Activated CD4-positive, alpha-beta T cell treated with anti-CD3 and anti-CD28 coated beads, Interleukin-2, amount 10 ng/mL, durations not matched to agents 24 days and 14 days (primary cell): ENCODE data around the gene WDR41. TPM values are rescaled to one million over a fixed set of nuclear protein-coding genes. Genes with fewer than 3 reads are reported as not detected.
"Not testable (repeated sequence)": the region's sequence is repeated elsewhere in the genome, so short reads cannot be mapped to it uniquely, and the experiment has no call there.

Experiments used
- DNase-seq: peaks from one replicate; pipeline ENCODE4 v3.0.0; 2022
- H3K27ac Mint-ChIP-seq: one replicate; pipeline ENCODE4 v1.8.0; 2022; ENCODE audit warnings: mild to moderate bottlenecking, mixed read lengths
- H3K27me3 Mint-ChIP-seq: one replicate; pipeline ENCODE4 v1.8.0; 2022; ENCODE audit warnings: mixed read lengths
- H3K36me3 Mint-ChIP-seq: one replicate; pipeline ENCODE4 v1.8.0; 2022; ENCODE audit warnings: low read depth, mild to moderate bottlenecking, mixed read lengths
- H3K4me1 Mint-ChIP-seq: one replicate; pipeline ENCODE4 v1.8.0; 2021; ENCODE audit warnings: mixed read lengths
- H3K4me3 Mint-ChIP-seq: one replicate; pipeline ENCODE4 v1.8.0; 2022; ENCODE audit warnings: mild to moderate bottlenecking, moderate library complexity, mixed read lengths
- H3K9me3 Mint-ChIP-seq: one replicate; pipeline ENCODE4 v1.8.0; 2021; ENCODE audit warnings: mixed read lengths
- intact Hi-C: fragments of 100-400 bp; cut with micrococcal nuclease; formaldehyde crosslinking; loops from one replicate; pipeline ENCODE4 v1.15.1; 2023
- total RNA-seq: library from RNA; stranded (reverse); gene quantifications from 2 replicates; pipeline ENCODE4 v1.2.3, GENCODE V29; 2022

The WDR41 gene
- total RNA-seq, 1 donor from 2014 or later: 30.9 TPM

GRCh38 chr5:77475041-77475440 lies 17.1 kb downstream of the WDR41 start:
- H3K27me3 Mint-ChIP-seq, H3K4me1 Mint-ChIP-seq, H3K4me3 Mint-ChIP-seq, DNase-seq, H3K27ac Mint-ChIP-seq, intact Hi-C loops: not testable (repeated sequence)
- H3K36me3 Mint-ChIP-seq: peaks cover 26% of the 10 kb centered on the region
- peaks cover 14% of the 10 kb centered on the region for H3K9me3 Mint-ChIP-seq

- peaks cover 23% of the 10 kb centered on the region for H3K36me3 Mint-ChIP-seq
- H3K27ac Mint-ChIP-seq, intact Hi-C loops, H3K27me3 Mint-ChIP-seq, DNase-seq, H3K4me1 Mint-ChIP-seq, H3K9me3 Mint-ChIP-seq, H3K4me3 Mint-ChIP-seq: not testable (repeated sequence)
Measured at GRCh38 chr5:77468875-77469274, 23.2 kb downstream of the WDR41 start.

- DNase-seq: no peak
- no peaks in the 10 kb centered on the region for H3K27me3 Mint-ChIP-seq
- H3K4me1 Mint-ChIP-seq: peaks cover 2% of the 10 kb centered on the region
- intact Hi-C loops: no loop called here
- H3K36me3 Mint-ChIP-seq: peaks cover 6% of the 10 kb centered on the region
- peaks cover 4% of the 10 kb centered on the region for H3K9me3 Mint-ChIP-seq
- no peak overlapping the region for H3K4me3 Mint-ChIP-seq
- H3K27ac Mint-ChIP-seq: no peak overlapping the region
Measured at GRCh38 chr5:77463905-77464304, 28.2 kb downstream of the WDR41 start.

- H3K9me3 Mint-ChIP-seq: no peaks in the 10 kb centered on the region
- H3K4me1 Mint-ChIP-seq: peaks cover 2% of the 10 kb centered on the region
- no peak overlapping the region for H3K4me3 Mint-ChIP-seq
- no peaks in the 10 kb centered on the region for H3K36me3 Mint-ChIP-seq
- H3K27me3 Mint-ChIP-seq: no peaks in the 10 kb centered on the region
- DNase-seq: no peak
- no peak overlapping the region for H3K27ac Mint-ChIP-seq
- intact Hi-C loops: no loop called here
Measured at GRCh38 chr5:77461287-77461686, 30.8 kb downstream of the WDR41 start.

GRCh38 chr5:77454123-77454522 lies 38.0 kb downstream of the WDR41 start:
- no peaks in the 10 kb centered on the region for H3K27me3 Mint-ChIP-seq
- peaks cover 4% of the 10 kb centered on the region for H3K9me3 Mint-ChIP-seq
- intact Hi-C loops: no loop called here
- no peak overlapping the region for H3K4me3 Mint-ChIP-seq
- H3K27ac Mint-ChIP-seq: no peak overlapping the region
- no peak for DNase-seq
- peaks cover 11% of the 10 kb centered on the region for H3K36me3 Mint-ChIP-seq
- H3K4me1 Mint-ChIP-seq: no peaks in the 10 kb centered on the region

- Mint-ChIP-seq H3K27me3 (no peaks in the 10 kb centered on the region), H3K36me3 (peaks cover 21% of the 10 kb centered on the region), H3K27ac (no peak overlapping the region), H3K4me3 (no peak overlapping the region), H3K4me1 (no peaks in the 10 kb centered on the region), H3K9me3 (peaks cover 4% of the 10 kb centered on the region)
- no peak for DNase-seq
- intact Hi-C loops: no loop called here
Measured at GRCh38 chr5:77452351-77452750, 39.8 kb downstream of the WDR41 start.

GRCh38 chr5:77449981-77450380 lies 42.1 kb downstream of the WDR41 start:
- H3K36me3 Mint-ChIP-seq: peaks cover 38% of the 10 kb centered on the region
- H3K4me3 Mint-ChIP-seq: no peak overlapping the region
- H3K27ac Mint-ChIP-seq: no peak overlapping the region
- no peaks in the 10 kb centered on the region for H3K4me1 Mint-ChIP-seq
- H3K27me3 Mint-ChIP-seq: no peaks in the 10 kb centered on the region
- intact Hi-C loops: no loop called here
- peaks cover 4% of the 10 kb centered on the region for H3K9me3 Mint-ChIP-seq
- no peak for DNase-seq

GRCh38 chr5:77449277-77449676 lies 42.8 kb downstream of the WDR41 start:
- Mint-ChIP-seq H3K4me3 (no peak overlapping the region), H3K9me3 (peaks cover 4% of the 10 kb centered on the region), H3K4me1 (no peaks in the 10 kb centered on the region), H3K36me3 (peaks cover 40% of the 10 kb centered on the region), H3K27me3 (no peaks in the 10 kb centered on the region), H3K27ac (no peak overlapping the region)
- DNase-seq: no peak
- intact Hi-C loops: no loop called here

GRCh38 chr5:77448831-77449230 lies 43.3 kb downstream of the WDR41 start:
- H3K4me3 Mint-ChIP-seq: no peak overlapping the region
- peaks cover 41% of the 10 kb centered on the region for H3K36me3 Mint-ChIP-seq

GRCh38 chr5:77444356-77444755 lies 47.8 kb downstream of the WDR41 start:
- Mint-ChIP-seq H3K27ac (no peak overlapping the region), H3K4me1 (no peaks in the 10 kb centered on the region), H3K36me3 (peaks cover 35% of the 10 kb centered on the region), H3K9me3 (peaks cover 4% of the 10 kb centered on the region), H3K4me3 (no peak overlapping the region), H3K27me3 (no peaks in the 10 kb centered on the region)
- intact Hi-C loops: no loop called here
- DNase-seq: no peak

More at GRCh38 chr5:77448831-77449230, 43.3 kb downstream of the WDR41 start:
- intact Hi-C loops: no loop called here
- Mint-ChIP-seq H3K27ac (no peak overlapping the region), H3K4me1 (no peaks in the 10 kb centered on the region), H3K9me3 (peaks cover 4% of the 10 kb centered on the region), H3K27me3 (no peaks in the 10 kb centered on the region)
- DNase-seq: no peak

GRCh38 chr5:77443670-77444069 lies 48.4 kb downstream of the WDR41 start:
- H3K27ac Mint-ChIP-seq: no peak overlapping the region

GRCh38 chr5:77438071-77438470 lies 54.0 kb downstream of the WDR41 start:
- Mint-ChIP-seq H3K9me3 (no peaks in the 10 kb centered on the region), H3K27me3 (no peaks in the 10 kb centered on the region), H3K4me1 (peaks cover 2% of the 10 kb centered on the region), H3K27ac (no peak overlapping the region), H3K4me3 (no peak overlapping the region), H3K36me3 (peaks cover 23% of the 10 kb centered on the region)
- no peak for DNase-seq
- intact Hi-C loops: no loop called here

More at GRCh38 chr5:77443670-77444069, 48.4 kb downstream of the WDR41 start:
- Mint-ChIP-seq H3K36me3 (peaks cover 31% of the 10 kb centered on the region), H3K27me3 (no peaks in the 10 kb centered on the region), H3K4me1 (no peaks in the 10 kb centered on the region), H3K4me3 (no peak overlapping the region), H3K9me3 (peaks cover 4% of the 10 kb centered on the region)
- intact Hi-C loops: no loop called here
- no peak for DNase-seq

GRCh38 chr5:77437194-77437593 lies 54.9 kb downstream of the WDR41 start:
- Mint-ChIP-seq H3K9me3 (no peaks in the 10 kb centered on the region), H3K4me3 (no peak overlapping the region), H3K4me1 (peaks cover 2% of the 10 kb centered on the region), H3K27ac (no peak overlapping the region), H3K36me3 (peaks cover 30% of the 10 kb centered on the region), H3K27me3 (no peaks in the 10 kb centered on the region)
- intact Hi-C loops: loop anchor here (1.0 kb wide), 1 partner anchor 293 kb away; no protein-coding TSS in a partner anchor
- DNase-seq: peak; percentile 61

GRCh38 chr5:77431719-77432118 lies 60.4 kb downstream of the WDR41 start:
- intact Hi-C loops: loop anchor here (5.0 kb wide), 1 partner anchor 54 kb away; no protein-coding TSS in a partner anchor
- Mint-ChIP-seq H3K27me3 (no peaks in the 10 kb centered on the region), H3K27ac (no peak overlapping the region), H3K9me3 (no peaks in the 10 kb centered on the region), H3K36me3 (peaks cover 39% of the 10 kb centered on the region), H3K4me3 (no peak overlapping the region), H3K4me1 (peaks cover 9% of the 10 kb centered on the region)
- no peak for DNase-seq

- no peak for DNase-seq
- no peak overlapping the region for H3K27ac Mint-ChIP-seq
- H3K27me3 Mint-ChIP-seq: no peaks in the 10 kb centered on the region
- H3K4me1 Mint-ChIP-seq: peaks cover 9% of the 10 kb centered on the region
- intact Hi-C loops: loop anchor here (5.0 kb wide), 1 partner anchor 54 kb away; no protein-coding TSS in a partner anchor
- H3K9me3 Mint-ChIP-seq: no peaks in the 10 kb centered on the region
- H3K36me3 Mint-ChIP-seq: peaks cover 35% of the 10 kb centered on the region
- H3K4me3 Mint-ChIP-seq: no peak overlapping the region
Measured at GRCh38 chr5:77431286-77431685, 60.8 kb downstream of the WDR41 start.
